Keratinocyte (primary cell): ENCODE results near the gene GNL3L.

Source experiments
- EZH2 ChIP-seq: IDR thresholded peaks from one replicate; pipeline ENCODE4 v1.6.1; 2012; ENCODE audit warnings: inconsistent platforms, mild to moderate bottlenecking, low read length, moderate library complexity
- TF ChIP-seq, protein P1 (sequence below), 3 experiments: IDR thresholded peaks in 1 of 3; conservative IDR thresholded peaks in 1 of 3; optimal IDR thresholded peaks in 1 of 3; 2 replicates in 2 of 3; 3 replicates in 1 of 3; pipeline versions ENCODE3 to v1.5.1; 2011; ENCODE audit warnings: low read length in 3 of 3, mild to moderate bottlenecking in 3 of 3, moderate library complexity in 2 of 3, control low read depth in 1 of 3, inconsistent platforms in 1 of 3; ENCODE audit not compliant: insufficient read depth in 2 of 3; ENCODE audit errors: extremely low read depth in 1 of 3

DNA sequence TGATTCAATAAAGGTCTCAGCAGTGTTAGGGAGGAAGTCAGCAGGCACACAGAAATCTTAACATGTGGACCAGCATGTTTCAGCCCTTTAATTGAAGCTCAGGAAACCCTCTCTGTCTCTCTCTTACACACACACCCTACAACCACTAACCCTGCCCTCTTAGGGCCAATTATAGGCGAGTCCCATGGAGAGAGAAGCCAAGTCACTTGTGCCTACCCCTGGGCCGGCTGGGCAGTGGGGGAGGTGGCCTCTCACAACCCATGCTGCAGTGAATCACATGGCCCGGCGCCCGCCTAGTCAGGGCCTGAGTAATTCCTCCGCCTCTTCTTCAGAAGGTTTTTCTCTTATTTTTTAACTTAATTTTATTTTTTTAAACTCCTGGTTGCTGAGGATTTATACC lies 37.7 kb upstream of the GNL3L start:
- TF ChIP-seq, protein P1, sequence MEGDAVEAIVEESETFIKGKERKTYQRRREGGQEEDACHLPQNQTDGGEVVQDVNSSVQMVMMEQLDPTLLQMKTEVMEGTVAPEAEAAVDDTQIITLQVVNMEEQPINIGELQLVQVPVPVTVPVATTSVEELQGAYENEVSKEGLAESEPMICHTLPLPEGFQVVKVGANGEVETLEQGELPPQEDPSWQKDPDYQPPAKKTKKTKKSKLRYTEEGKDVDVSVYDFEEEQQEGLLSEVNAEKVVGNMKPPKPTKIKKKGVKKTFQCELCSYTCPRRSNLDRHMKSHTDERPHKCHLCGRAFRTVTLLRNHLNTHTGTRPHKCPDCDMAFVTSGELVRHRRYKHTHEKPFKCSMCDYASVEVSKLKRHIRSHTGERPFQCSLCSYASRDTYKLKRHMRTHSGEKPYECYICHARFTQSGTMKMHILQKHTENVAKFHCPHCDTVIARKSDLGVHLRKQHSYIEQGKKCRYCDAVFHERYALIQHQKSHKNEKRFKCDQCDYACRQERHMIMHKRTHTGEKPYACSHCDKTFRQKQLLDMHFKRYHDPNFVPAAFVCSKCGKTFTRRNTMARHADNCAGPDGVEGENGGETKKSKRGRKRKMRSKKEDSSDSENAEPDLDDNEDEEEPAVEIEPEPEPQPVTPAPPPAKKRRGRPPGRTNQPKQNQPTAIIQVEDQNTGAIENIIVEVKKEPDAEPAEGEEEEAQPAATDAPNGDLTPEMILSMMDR (optimal IDR thresholded peaks at IDR 0.05 in 1 of 3, IDR thresholded peaks at IDR 0.05 in 1 of 3, conservative IDR thresholded peaks at IDR 0.05 in 1 of 3; ENCODE audit: extremely low read depth in 1 of 3, insufficient read depth in 2 of 3, low read length in 3 of 3): no peak
- TF ChIP-seq EZH2: no peak
